Measurements from ENCODE around the gene UNCX.
"Not testable (repeated sequence)": the region's sequence is repeated elsewhere in the genome, so short reads cannot be mapped to it uniquely, and the experiment has no call there.

Gene UNCX

GRCh38 chr7:1232623-1233332, at the start of gene UNCX:
Gene UNCX (plus strand): TSS chr7:1232872. CDS start chr7:1233018, 146 bp downstream.
- no peak for DNase-seq

GRCh38 chr7:1187127-1187526, 45.5 kb upstream of the UNCX start:
- DNase-seq: no peak

GRCh38 chr7:1188720-1189294, 43.9 kb upstream of the UNCX start:
- no peak for DNase-seq

GRCh38 chr7:1189986-1190772, 42.5 kb upstream of the UNCX start:
- no peak for DNase-seq

- no peak for DNase-seq
These were observed 40.4 kb upstream of the UNCX start for GRCh38 chr7:1192171-1192676.

- no peak for DNase-seq
These were observed 38.9 kb upstream of the UNCX start for GRCh38 chr7:1193593-1194424.

- DNase-seq: not testable (repeated sequence)
These were observed 36.2 kb upstream of the UNCX start for GRCh38 chr7:1196441-1196840.

- DNase-seq: no peak
These were observed 35.7 kb upstream of the UNCX start for GRCh38 chr7:1196950-1197349.

- DNase-seq: no peak
These were observed 34.6 kb upstream of the UNCX start for GRCh38 chr7:1197997-1198625.

GRCh38 chr7:1200045-1200444, 32.6 kb upstream of the UNCX start:
- DNase-seq: no peak

- no peak for DNase-seq
These were observed 30.8 kb upstream of the UNCX start for GRCh38 chr7:1201916-1202315.

- DNase-seq: not testable (repeated sequence)
These were observed 29.8 kb upstream of the UNCX start for GRCh38 chr7:1202914-1203313.

- no peak for DNase-seq
These were observed 28.1 kb upstream of the UNCX start for GRCh38 chr7:1204460-1205140.

- not testable (repeated sequence) for DNase-seq
These were observed 26.9 kb upstream of the UNCX start for GRCh38 chr7:1205742-1206141.

GRCh38 chr7:1209097-1209496, 23.6 kb upstream of the UNCX start:
- DNase-seq: no peak

- DNase-seq: no peak
These were observed 22.2 kb upstream of the UNCX start for GRCh38 chr7:1210321-1210978.

GRCh38 chr7:1210979-1211608, 21.6 kb upstream of the UNCX start:
- no peak for DNase-seq

- no peak for DNase-seq
These were observed 21.1 kb upstream of the UNCX start for GRCh38 chr7:1211611-1212010.

GRCh38 chr7:1212025-1212424, 20.6 kb upstream of the UNCX start:
- DNase-seq: not testable (repeated sequence)

- DNase-seq: no peak
These were observed 18.2 kb upstream of the UNCX start for GRCh38 chr7:1214516-1214915.

All from NCI-H2227 treated with DMSO at 0.1 percent for 48 hours (cell line).